T-cell (primary cell): ENCODE measurements around the gene CRACR2A. TPM values are rescaled to one million over a fixed set of nuclear protein-coding genes. Genes with fewer than 3 reads are reported as not detected.

ENCODE experiments used
- ATAC-seq, 4 experiments: fragments of 200-7000 bp in 3 of 4; fragments of 150-1000 bp in 1 of 4; cut with Tn5 transposase; replicated peaks in 1 of 4; 1 replicate in 3 of 4; 2 replicates in 1 of 4; pipeline ENCODE4 v1.10.0; 2021; ENCODE audit warnings: moderate library complexity in 3 of 4, mild to moderate bottlenecking in 2 of 4, moderate number of reproducible peaks in 1 of 4
- CTCF ChIA-PET, 2 donors: fragments of 300-600 bp; sonication (Branson Sonifier 250); formaldehyde crosslinking; loops; one replicate each; lab custom pipeline; 2022; ENCODE audit warnings: antibody characterized with exemption in 2 of 2; lab: Charles Lee
- POLR2A ChIA-PET, 2 donors: fragments of 300-600 bp; sonication (Branson Sonifier 250); formaldehyde crosslinking; loops; one replicate each; lab custom pipeline; 2022; ENCODE audit warnings: antibody characterized with exemption in 2 of 2; lab: Charles Lee
- DNase-seq, 35 experiments: peaks; one replicate each; pipeline versions ENCODE4 v3.0.0 to v3.0.0-alpha.2; 2013 to 2023
- H3K27ac ChIP-seq: one replicate; pipeline ENCODE4 v1.5.1; 2013; ENCODE audit warnings: low read length
- H3K27me3 ChIP-seq, 2 experiments: replicated peaks in 1 of 2; 1 replicate in 1 of 2; 2 replicates in 1 of 2; pipeline versions ENCODE4 v1.6.1 to v1.7.0; 2013; ENCODE audit warnings: low read length in 1 of 2, mixed read lengths in 1 of 2; ENCODE audit not compliant: control insufficient read depth in 2 of 2, insufficient read depth in 2 of 2; ENCODE audit errors: extremely low read depth in 1 of 2
- H3K36me3 ChIP-seq, 2 donors: 1 replicate in 1 of 2; 2 replicates in 1 of 2; pipeline versions ENCODE4 v1.6.1 to v1.7.0; 2013; ENCODE audit warnings: low read length in 1 of 2; ENCODE audit not compliant: control insufficient read depth in 2 of 2, insufficient read depth in 1 of 2; ENCODE audit errors: extremely low read depth in 1 of 2
- H3K4me1 ChIP-seq, 2 experiments: 1 replicate in 1 of 2; 2 replicates in 1 of 2; pipeline versions ENCODE4 v1.6.1 to v1.7.0; 2013; ENCODE audit warnings: low read length in 2 of 2, mixed read lengths in 1 of 2; ENCODE audit not compliant: insufficient read depth in 2 of 2, control insufficient read depth in 1 of 2; ENCODE audit errors: extremely low read depth in 1 of 2
- H3K4me3 ChIP-seq, 2 donors: 1 replicate in 1 of 2; 2 replicates in 1 of 2; pipeline versions ENCODE4 v1.5.1 to v1.7.0; 2013; ENCODE audit warnings: mild to moderate bottlenecking in 2 of 2, low read length in 1 of 2, moderate library complexity in 1 of 2; ENCODE audit not compliant: control insufficient read depth in 1 of 2; ENCODE audit errors: extremely low read depth in 1 of 2
- H3K9me3 ChIP-seq: 2 replicates; pipeline ENCODE4 v1.7.0; 2013
- H3K27ac Mint-ChIP-seq, 2 donors: one replicate each; pipeline ENCODE4 v1.8.0; 2020 to 2021; ENCODE audit warnings: mild to moderate bottlenecking in 2 of 2, mixed read lengths in 2 of 2
- H3K27me3 Mint-ChIP-seq, 2 donors: one replicate each; pipeline ENCODE4 v1.8.0; 2021 to 2022; ENCODE audit warnings: mixed read lengths in 2 of 2
- H3K36me3 Mint-ChIP-seq: one replicate; pipeline ENCODE4 v1.8.0; 2021; ENCODE audit warnings: mixed read lengths
- H3K4me1 Mint-ChIP-seq, 3 donors: one replicate each; pipeline ENCODE4 v1.8.0; 2020 to 2022; ENCODE audit warnings: mixed read lengths in 3 of 3, mild to moderate bottlenecking in 1 of 3
- H3K4me3 Mint-ChIP-seq, 3 donors: one replicate each; pipeline ENCODE4 v1.8.0; 2020 to 2022; ENCODE audit warnings: mild to moderate bottlenecking in 3 of 3, mixed read lengths in 3 of 3, moderate library complexity in 3 of 3
- H3K9me3 Mint-ChIP-seq, 3 donors: one replicate each; pipeline ENCODE4 v1.8.0; 2020 to 2022; ENCODE audit warnings: mixed read lengths in 3 of 3
- WGBS: methylation state at CpG from one replicate; pipeline ENCODE4 v1.1.5; 2013; ENCODE audit warnings: missing lambda C conversion rate; ENCODE audit not compliant: insufficient coverage; 5-methylcytosine and 5-hydroxymethylcytosine counted together
- total RNA-seq, 35 experiments: library from RNA in 6 of 35; stranded (reverse) in 6 of 35; fragments of 120-200 nt in 1 of 35; gene quantifications; one replicate each; pipeline versions ENCODE4 v1.2.1 to v1.2.4 and lab custom pipeline; 2013 to 2026

Gene CRACR2A
- total RNA-seq, 5 donors from 2014 or later (not counting 1 experiment from before 2014, with no cell fraction given) = 38.3 to 47.0 (median 40.6) TPM

- WGBS = 98% methylated on average over 5 of the region's 5 CpGs
- no peak overlapping the region for H3K27ac Mint-ChIP-seq
- CTCF ChIA-PET = interaction anchor here in 1 of 2 donors (0.6 kb wide), 1 partner anchor 10 kb away, joined by 3 read pairs; no protein-coding TSS in a partner anchor
These were observed 38.5 kb upstream of the CRACR2A start for GRCh38 chr12:3791256-3791874.

DNA sequence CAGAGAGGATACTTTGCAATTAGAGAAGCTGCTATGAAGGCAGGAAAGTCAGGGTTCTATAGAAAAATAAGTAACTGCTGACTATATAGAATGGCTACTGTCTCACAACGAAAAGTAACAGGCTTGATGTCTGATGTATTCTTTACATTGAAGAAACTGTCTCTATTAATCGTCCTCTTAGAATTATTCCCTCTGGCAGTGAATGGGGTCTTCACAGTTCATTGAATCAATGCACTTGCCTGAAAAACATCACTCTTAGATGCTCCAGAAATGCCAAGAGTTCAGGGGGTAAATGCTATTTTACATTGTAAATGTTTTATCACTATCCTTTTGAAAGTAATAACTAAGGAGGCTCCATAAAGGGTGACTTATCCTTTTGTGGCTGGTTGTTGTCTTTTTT, 37.7 kb upstream of the CRACR2A start:
- Histone ChIP-seq H3K4me3 (no peak overlapping the region), H3K36me3 (no peaks in the 10 kb centered on the region), H3K27me3 (no peaks in the 10 kb centered on the region), H3K9me3 (no peaks in the 10 kb centered on the region), H3K4me1 (no peaks in the 10 kb centered on the region), H3K27ac (no peak overlapping the region)
- no peaks in the 10 kb centered on the region for H3K4me1 Mint-ChIP-seq
- H3K36me3 Mint-ChIP-seq = peaks cover 56% of the 10 kb centered on the region
- ATAC-seq (no peak), DNase-seq (no peak)
- H3K27ac Mint-ChIP-seq = no peak overlapping the region
- no peaks in the 10 kb centered on the region for H3K27me3 Mint-ChIP-seq
- CTCF ChIA-PET = interaction anchor here (0.5 to 0.6 kb wide), 2 partner anchors 9 to 45 kb away, joined by 3 read pairs; no protein-coding TSS in a partner anchor
- WGBS = no CpG with 5 or more reads among the region's 2 CpGs
- POLR2A ChIA-PET = no interaction called here
- no peaks in the 10 kb centered on the region for H3K9me3 Mint-ChIP-seq
- H3K4me3 Mint-ChIP-seq = no peak overlapping the region

More at GRCh38 chr12:3791256-3791874, 38.5 kb upstream of the CRACR2A start:
- Mint-ChIP-seq H3K27me3 (no peaks in the 10 kb centered on the region), H3K4me1 (no peaks in the 10 kb centered on the region), H3K36me3 (peaks cover 58% of the 10 kb centered on the region), H3K4me3 (no peak overlapping the region), H3K9me3 (no peaks in the 10 kb centered on the region)
- Histone ChIP-seq H3K27ac (no peak overlapping the region), H3K9me3 (no peaks in the 10 kb centered on the region), H3K36me3 (no peaks in the 10 kb centered on the region), H3K27me3 (no peaks in the 10 kb centered on the region), H3K4me1 (no peaks in the 10 kb centered on the region), H3K4me3 (no peak overlapping the region)
- POLR2A ChIA-PET = no interaction called here
- DNase-seq (no peak), ATAC-seq (no peak)

DNA sequence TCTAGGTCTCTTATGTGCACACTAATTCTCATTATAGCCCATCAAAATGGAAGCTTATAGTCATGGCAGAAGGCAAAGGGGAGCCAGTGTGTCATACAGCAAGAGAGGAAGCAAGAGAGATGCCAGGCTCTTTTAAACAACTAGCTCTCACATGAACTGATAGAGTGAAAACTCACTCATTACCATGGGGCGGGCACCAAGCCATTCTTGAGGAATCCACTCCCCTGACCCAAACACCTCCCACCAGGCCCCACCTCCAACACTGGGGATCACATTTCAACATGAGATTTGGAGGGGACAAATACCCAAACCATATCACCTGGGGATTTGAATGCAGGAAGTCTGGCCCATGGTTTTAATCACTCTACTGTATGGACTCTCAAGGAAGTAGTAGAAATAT, 36.9 kb upstream of the CRACR2A start:
- no peaks in the 10 kb centered on the region for H3K27me3 Mint-ChIP-seq
- no peaks in the 10 kb centered on the region for H3K36me3 ChIP-seq
- ATAC-seq = no peak
- no peaks in the 10 kb centered on the region for H3K4me1 ChIP-seq
- no peaks in the 10 kb centered on the region for H3K27me3 ChIP-seq
- no peaks in the 10 kb centered on the region for H3K9me3 Mint-ChIP-seq
- no CpG with 5 or more reads among the region's 1 CpG for WGBS
- ChIA-PET POLR2A (no interaction called here), CTCF (no interaction called here)
- no peak overlapping the region for H3K4me3 ChIP-seq
- H3K27ac Mint-ChIP-seq = no peak overlapping the region
- H3K9me3 ChIP-seq = no peaks in the 10 kb centered on the region
- H3K27ac ChIP-seq = no peak overlapping the region
- DNase-seq = no peak
- peaks cover 56% of the 10 kb centered on the region for H3K36me3 Mint-ChIP-seq
- H3K4me1 Mint-ChIP-seq = no peaks in the 10 kb centered on the region
- no peak overlapping the region for H3K4me3 Mint-ChIP-seq

GRCh38 chr12:3777206-3777809, 24.4 kb upstream of the CRACR2A start:
- Mint-ChIP-seq H3K4me3 (no peak overlapping the region), H3K27me3 (no peaks in the 10 kb centered on the region), H3K36me3 (no peaks in the 10 kb centered on the region), H3K4me1 (peaks cover 3 to 5% (median 4%) of the 10 kb centered on the region in 3 donors), H3K9me3 (no peaks in the 10 kb centered on the region), H3K27ac (no peak overlapping the region)
- H3K9me3 ChIP-seq = no peaks in the 10 kb centered on the region
- H3K27ac ChIP-seq = no peak overlapping the region
- DNase-seq (peak in 4 of 35 experiments; percentile 3 to 65 (median 20)), ATAC-seq (peak in 2 of 4 experiments; percentile 23 to 62)
- CTCF ChIA-PET = interaction anchor here (0.6 to 1.4 kb wide), 7 partner anchors 34 to 791 kb away, joined by 3 to 19 read pairs (median 3); no protein-coding TSS in a partner anchor
- H3K27me3 ChIP-seq = no peaks in the 10 kb centered on the region
- WGBS = no CpG with 5 or more reads among the region's 3 CpGs
- POLR2A ChIA-PET = interaction anchor here in 1 of 2 donors (0.6 kb wide), 1 partner anchor 500 kb away, joined by 5 read pairs; no protein-coding TSS in a partner anchor
- H3K36me3 ChIP-seq = no peaks in the 10 kb centered on the region
- no peaks in the 10 kb centered on the region for H3K4me1 ChIP-seq
- no peak overlapping the region for H3K4me3 ChIP-seq

DNA sequence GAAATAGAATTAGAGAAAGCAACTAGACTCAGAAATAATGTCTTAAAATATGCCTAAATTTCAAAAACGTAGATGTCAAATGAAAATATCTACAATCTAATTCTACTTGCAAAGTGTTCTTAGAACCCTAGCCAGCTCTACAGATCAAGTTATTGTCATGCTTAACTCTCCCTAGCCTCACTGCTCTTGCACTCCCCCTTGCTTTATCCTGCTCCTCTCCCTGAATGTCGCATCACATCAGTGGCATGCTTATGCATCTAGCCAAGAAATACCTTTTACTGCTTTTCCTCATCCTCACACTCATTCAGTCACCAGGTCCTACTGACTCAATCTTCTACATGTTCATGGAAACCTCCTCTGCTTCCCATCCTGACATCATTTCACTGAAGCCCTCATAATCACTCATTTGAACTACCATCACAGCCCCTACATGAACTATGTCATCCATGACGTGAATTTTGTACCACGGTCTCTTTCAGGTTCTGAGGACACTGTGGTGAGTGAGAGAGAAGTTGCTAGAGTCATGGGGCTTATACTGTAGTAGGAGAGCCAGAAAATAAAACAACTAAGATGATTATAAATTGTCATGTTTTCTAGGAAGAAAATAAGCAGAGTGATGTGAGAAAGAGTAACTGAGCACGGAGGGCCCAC, 22.6 kb upstream of the CRACR2A start:
- DNase-seq = no peak
- ChIA-PET CTCF (interaction anchor here in 1 of 2 donors (1.0 kb wide), 1 partner anchor 475 kb away, joined by 3 read pairs; no protein-coding TSS in a partner anchor), POLR2A (no interaction called here)
- Histone ChIP-seq H3K4me1 (peaks cover 0 to 3% of the 10 kb centered on the region in 2 experiments), H3K4me3 (no peak overlapping the region), H3K27me3 (no peaks in the 10 kb centered on the region), H3K9me3 (no peaks in the 10 kb centered on the region), H3K36me3 (no peaks in the 10 kb centered on the region), H3K27ac (no peak overlapping the region)
- H3K4me3 Mint-ChIP-seq = no peak overlapping the region
- no peak overlapping the region for H3K27ac Mint-ChIP-seq
- WGBS = 94% methylated on average over 2 of the region's 5 CpGs
- no peaks in the 10 kb centered on the region for H3K9me3 Mint-ChIP-seq
- H3K36me3 Mint-ChIP-seq = no peaks in the 10 kb centered on the region
- H3K4me1 Mint-ChIP-seq = peaks cover 8 to 10% (median 9%) of the 10 kb centered on the region in 3 donors
- ATAC-seq = no peak
- no peaks in the 10 kb centered on the region for H3K27me3 Mint-ChIP-seq

DNA sequence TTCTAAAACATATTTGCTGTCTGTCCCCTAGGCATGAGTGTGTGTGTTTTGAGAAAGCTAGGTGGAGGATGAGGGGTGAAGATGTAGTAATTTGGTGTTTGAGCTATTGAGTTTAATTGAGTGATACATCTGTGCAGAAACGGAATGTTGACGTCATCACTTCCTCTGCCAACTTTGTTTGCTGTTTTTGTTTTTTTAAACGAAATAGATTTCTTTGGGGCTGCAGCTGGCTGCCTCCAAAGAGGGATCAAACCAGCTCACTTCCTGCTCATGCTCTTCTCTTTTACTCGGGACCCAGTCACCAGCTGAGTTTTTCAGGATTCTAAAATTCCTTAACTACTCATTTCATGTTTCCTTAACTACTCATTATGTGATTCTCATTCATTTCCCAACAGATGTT, 19.5 kb upstream of the CRACR2A start:
- Mint-ChIP-seq H3K36me3 (peaks cover 3% of the 10 kb centered on the region), H3K27me3 (no peaks in the 10 kb centered on the region), H3K27ac (no peak overlapping the region), H3K4me3 (no peak overlapping the region), H3K4me1 (peaks cover 8 to 10% (median 9%) of the 10 kb centered on the region in 3 donors), H3K9me3 (no peaks in the 10 kb centered on the region)
- Histone ChIP-seq H3K36me3 (no peaks in the 10 kb centered on the region), H3K4me1 (peaks cover 0 to 3% of the 10 kb centered on the region in 2 experiments), H3K4me3 (no peak overlapping the region), H3K27ac (no peak overlapping the region), H3K9me3 (no peaks in the 10 kb centered on the region), H3K27me3 (no peaks in the 10 kb centered on the region)
- ChIA-PET POLR2A (interaction anchor here in 1 of 2 donors (0.7 kb wide), 1 partner anchor 155 kb away, joined by 3 read pairs; no protein-coding TSS in a partner anchor), CTCF (interaction anchor here (0.5 to 1.9 kb wide), 3 partner anchors 30 to 472 kb away, joined by 3 to 7 read pairs (median 5); no protein-coding TSS in a partner anchor)
- DNase-seq (peak in 2 of 35 experiments; percentile 7 to 29), ATAC-seq (peak in 1 of 4 experiments; percentile 55)
- WGBS = 12% methylated on average over 3 of the region's 4 CpGs
